ENCODE measurements around the gene NADK. TPM values are rescaled to one million over a fixed set of nuclear protein-coding genes. Genes with fewer than 3 reads are reported as not detected.

The NADK gene
- total RNA-seq, 2 donors from 2014 or later: 64.5 to 91.1 TPM

DNA sequence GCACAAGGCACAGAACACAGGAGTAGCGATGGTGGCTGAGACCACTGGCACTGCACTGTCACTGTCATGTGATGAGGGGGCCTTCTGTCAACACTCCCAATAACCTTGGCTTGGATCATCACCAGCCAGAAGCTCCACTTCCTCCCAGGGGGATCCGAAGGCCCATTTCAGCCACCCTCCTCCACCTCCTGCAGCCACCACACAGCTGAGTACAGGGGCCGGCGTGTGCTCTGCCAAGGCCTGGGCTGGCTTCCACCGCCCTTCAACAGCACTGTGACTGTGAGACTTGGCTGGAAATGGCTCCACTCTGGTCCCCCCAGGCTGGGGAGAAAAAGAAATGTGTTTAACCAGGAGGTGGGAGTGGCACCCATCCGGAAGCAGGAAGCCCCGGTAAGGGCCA lies 9.9 kb upstream of the NADK start:
- 61% methylated on average over 7 of the region's 7 CpGs for WGBS
- Histone ChIP-seq H3K4me3 (no peak overlapping the region), H3K36me3 (peaks cover 13 to 28% of the 10 kb centered on the region in 2 donors), H3K4me1 (replicated peaks) (no peaks in the 10 kb centered on the region), H3K9me3 (no peaks in the 10 kb centered on the region), H3K27ac (no peak overlapping the region), H3K27me3 (replicated peaks; ENCODE audit: insufficient read depth) (no peaks in the 10 kb centered on the region)
- no peak for DNase-seq (ENCODE audit: low spot score)
- TF ChIP-seq POLR2A (IDR thresholded peaks at IDR 0.05) (no peak), POLR2AphosphoS5 (IDR thresholded peaks at IDR 0.05) (no peak)
- TF ChIP-seq, protein P1, sequence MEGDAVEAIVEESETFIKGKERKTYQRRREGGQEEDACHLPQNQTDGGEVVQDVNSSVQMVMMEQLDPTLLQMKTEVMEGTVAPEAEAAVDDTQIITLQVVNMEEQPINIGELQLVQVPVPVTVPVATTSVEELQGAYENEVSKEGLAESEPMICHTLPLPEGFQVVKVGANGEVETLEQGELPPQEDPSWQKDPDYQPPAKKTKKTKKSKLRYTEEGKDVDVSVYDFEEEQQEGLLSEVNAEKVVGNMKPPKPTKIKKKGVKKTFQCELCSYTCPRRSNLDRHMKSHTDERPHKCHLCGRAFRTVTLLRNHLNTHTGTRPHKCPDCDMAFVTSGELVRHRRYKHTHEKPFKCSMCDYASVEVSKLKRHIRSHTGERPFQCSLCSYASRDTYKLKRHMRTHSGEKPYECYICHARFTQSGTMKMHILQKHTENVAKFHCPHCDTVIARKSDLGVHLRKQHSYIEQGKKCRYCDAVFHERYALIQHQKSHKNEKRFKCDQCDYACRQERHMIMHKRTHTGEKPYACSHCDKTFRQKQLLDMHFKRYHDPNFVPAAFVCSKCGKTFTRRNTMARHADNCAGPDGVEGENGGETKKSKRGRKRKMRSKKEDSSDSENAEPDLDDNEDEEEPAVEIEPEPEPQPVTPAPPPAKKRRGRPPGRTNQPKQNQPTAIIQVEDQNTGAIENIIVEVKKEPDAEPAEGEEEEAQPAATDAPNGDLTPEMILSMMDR (IDR thresholded peaks at IDR 0.05): no peak
- intact Hi-C loops (cut with DNase I): no loop called here

DNA sequence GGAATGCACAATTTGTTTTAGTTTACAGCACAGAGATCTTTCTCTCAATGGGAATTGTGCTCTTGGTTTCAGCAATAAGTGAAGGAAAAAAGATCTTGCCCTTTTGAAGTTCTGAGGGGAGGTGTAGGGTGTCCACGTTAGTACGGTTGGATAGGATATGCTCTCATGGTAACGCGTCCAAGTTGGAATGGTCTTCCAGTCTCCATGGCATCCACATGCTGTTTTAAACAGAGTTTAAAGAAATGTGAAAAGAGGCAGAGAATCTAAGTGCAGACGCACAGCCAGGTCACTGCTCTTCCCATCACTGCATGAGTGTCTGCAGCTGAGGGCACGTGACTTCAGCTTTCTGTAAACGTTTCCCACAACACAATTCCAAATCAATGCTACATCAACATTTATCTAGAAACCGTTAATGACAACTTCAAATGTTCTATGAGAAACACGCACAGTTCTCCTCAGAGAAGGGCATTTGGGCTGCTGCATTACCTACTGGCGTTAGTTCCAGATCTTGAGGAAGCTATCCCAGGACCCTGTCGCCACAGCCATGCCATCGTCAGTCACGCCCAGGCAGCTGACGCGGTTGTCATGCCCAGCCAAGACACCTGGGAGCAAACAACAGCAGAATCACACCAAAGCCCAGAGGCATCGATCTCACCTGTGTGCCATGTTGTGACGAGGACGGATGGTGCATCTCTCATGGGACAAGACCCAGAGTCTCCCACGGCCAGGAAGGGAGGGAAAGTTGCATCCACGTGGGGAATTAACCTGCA lies 8.8 kb upstream of the NADK start:
- H3K27me3 ChIP-seq (replicated peaks; ENCODE audit: insufficient read depth): no peaks in the 10 kb centered on the region
- TF ChIP-seq POLR2AphosphoS5 (IDR thresholded peaks at IDR 0.05) (no peak), POLR2A (IDR thresholded peaks at IDR 0.05) (no peak)
- TF ChIP-seq, protein P1 (IDR thresholded peaks at IDR 0.05): no peak
- no peak overlapping the region for H3K4me3 ChIP-seq
- DNase-seq (ENCODE audit: low spot score): no peak
- H3K4me1 ChIP-seq (replicated peaks): peaks cover 6% of the 10 kb centered on the region
- no peak overlapping the region for H3K27ac ChIP-seq
- H3K9me3 ChIP-seq: no peaks in the 10 kb centered on the region
- intact Hi-C loops (cut with DNase I): no loop called here
- 80% methylated on average over 20 of the region's 20 CpGs for WGBS
- peaks cover 13 to 28% of the 10 kb centered on the region in 2 donors for H3K36me3 ChIP-seq

DNA sequence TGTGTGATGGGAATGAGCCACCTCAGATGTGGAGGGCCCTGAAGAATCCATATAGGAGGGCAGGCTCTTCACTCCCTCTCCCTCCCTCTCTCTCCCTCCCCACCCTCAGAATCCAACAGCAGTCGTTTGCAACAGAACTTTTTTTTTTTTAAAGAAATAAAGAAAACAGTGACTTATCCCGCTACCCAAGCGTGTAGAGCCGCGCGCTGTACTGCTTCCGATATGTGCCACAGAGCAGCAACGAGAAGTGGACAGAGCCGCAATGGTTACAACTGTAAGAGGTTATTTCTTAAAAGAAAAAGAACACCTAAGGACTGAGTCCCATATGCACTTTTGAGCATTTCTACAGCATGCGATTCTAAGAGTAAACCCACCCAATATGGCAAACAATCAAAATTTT lies 7.4 kb upstream of the NADK start:
- no peak for DNase-seq (ENCODE audit: low spot score)
- intact Hi-C loops (cut with DNase I): no loop called here
- peaks cover 7 to 28% of the 10 kb centered on the region in 2 donors for H3K36me3 ChIP-seq
- WGBS: 90% methylated on average over 10 of the region's 10 CpGs
- H3K9me3 ChIP-seq: no peaks in the 10 kb centered on the region
- H3K27me3 ChIP-seq (replicated peaks; ENCODE audit: insufficient read depth): no peaks in the 10 kb centered on the region
- TF ChIP-seq POLR2A (IDR thresholded peaks at IDR 0.05): no peak
- TF ChIP-seq, protein P1 (IDR thresholded peaks at IDR 0.05): no peak
- TF ChIP-seq POLR2AphosphoS5 (IDR thresholded peaks at IDR 0.05): no peak
- no peak overlapping the region for H3K4me3 ChIP-seq
- peaks cover 10% of the 10 kb centered on the region for H3K4me1 ChIP-seq (replicated peaks)
- H3K27ac ChIP-seq: no peak overlapping the region

DNA sequence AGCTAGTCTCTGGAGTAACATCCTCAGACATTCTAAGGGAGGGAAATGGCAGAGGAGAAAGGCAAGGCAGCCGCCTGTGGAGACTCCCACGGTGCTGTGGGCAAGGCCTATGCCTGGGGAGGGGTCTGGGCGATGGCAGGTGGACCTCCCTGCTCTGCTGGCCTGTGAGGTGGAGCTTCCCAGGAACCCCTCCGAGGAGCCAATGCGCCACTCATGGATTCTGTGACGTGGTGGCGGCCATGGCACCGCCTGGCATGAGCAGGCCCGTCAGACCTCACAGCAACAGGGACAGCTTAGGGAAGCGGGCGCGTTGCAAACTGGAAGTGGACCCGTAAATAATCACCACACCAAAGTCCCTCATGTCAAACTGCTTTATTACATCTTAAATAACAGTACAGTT lies 6.7 kb upstream of the NADK start:
- peaks cover 10% of the 10 kb centered on the region for H3K4me1 ChIP-seq (replicated peaks)
- H3K36me3 ChIP-seq: peaks cover 7 to 25% of the 10 kb centered on the region in 2 donors

More for the DNA sequence above, 6.7 kb upstream of the NADK start:
- H3K4me3 ChIP-seq: no peak overlapping the region
- H3K27ac ChIP-seq: no peak overlapping the region
- H3K27me3 ChIP-seq (replicated peaks; ENCODE audit: insufficient read depth): no peaks in the 10 kb centered on the region
- DNase-seq (ENCODE audit: low spot score): no peak
- intact Hi-C loops (cut with DNase I): no loop called here
- TF ChIP-seq POLR2A (IDR thresholded peaks at IDR 0.05) (no peak), POLR2AphosphoS5 (IDR thresholded peaks at IDR 0.05) (no peak)
- TF ChIP-seq, protein P1 (IDR thresholded peaks at IDR 0.05): no peak
- 98% methylated on average over 13 of the region's 13 CpGs for WGBS
- no peaks in the 10 kb centered on the region for H3K9me3 ChIP-seq

All from prostate gland (tissue), 2 donors.